Glomerular visceral epithelial cell (primary cell): ENCODE data around the gene ELOVL1.
"Not testable (repeated sequence)": the region's sequence is repeated elsewhere in the genome, so short reads cannot be mapped to it uniquely, and the experiment has no call there.

Experiments
- DNase-seq: peaks from one replicate; pipeline ENCODE4 v3.0.0-alpha.2; 2016; ENCODE audit errors: extremely low spot score

Gene ELOVL1

GRCh38 chr1:43381612-43382011 lies 13.8 kb upstream of the ELOVL1 start:
- DNase-seq, result no peak

DNA sequence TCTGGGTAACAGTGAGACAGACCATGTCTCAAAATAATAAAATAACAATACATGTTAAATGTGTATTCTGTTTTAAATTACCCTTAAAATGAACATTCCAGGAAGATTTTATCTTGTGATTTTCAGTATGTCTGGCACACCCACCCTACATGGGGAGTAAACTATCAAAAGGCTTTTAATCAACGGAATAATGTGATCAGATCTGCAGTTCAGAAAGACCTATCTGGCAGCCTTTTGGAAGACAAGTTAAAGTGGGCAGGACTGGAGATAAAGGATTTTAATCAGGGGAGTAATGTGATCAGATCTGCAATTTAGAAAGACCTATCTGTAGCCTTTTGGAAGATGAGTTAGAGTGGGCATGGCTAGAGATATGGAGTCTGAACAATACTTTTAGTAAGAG lies 11.7 kb upstream of the ELOVL1 start:
- no peak for DNase-seq

DNA sequence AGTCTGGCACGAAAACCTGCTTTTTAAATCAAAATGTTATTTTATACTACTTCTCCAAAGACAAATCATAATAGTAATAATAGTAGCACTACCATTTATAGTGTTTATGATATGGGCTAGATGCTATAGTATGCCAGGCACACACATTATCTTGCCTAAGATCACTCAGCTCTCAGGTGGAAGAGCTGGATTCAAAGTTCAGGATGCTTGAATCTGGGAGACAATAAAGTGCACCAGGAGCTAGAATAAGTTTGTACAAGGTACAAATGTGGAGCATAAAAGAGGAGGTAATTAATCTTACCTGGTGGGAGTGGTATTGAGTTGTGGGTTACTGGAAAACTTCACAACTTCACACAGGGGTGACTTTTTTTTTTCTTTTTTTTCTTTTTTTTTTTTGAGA lies 10.0 kb upstream of the ELOVL1 start:
- no peak for DNase-seq

GRCh38 chr1:43376723-43377235 lies 9.0 kb upstream of the ELOVL1 start:
- no peak for DNase-seq

DNA sequence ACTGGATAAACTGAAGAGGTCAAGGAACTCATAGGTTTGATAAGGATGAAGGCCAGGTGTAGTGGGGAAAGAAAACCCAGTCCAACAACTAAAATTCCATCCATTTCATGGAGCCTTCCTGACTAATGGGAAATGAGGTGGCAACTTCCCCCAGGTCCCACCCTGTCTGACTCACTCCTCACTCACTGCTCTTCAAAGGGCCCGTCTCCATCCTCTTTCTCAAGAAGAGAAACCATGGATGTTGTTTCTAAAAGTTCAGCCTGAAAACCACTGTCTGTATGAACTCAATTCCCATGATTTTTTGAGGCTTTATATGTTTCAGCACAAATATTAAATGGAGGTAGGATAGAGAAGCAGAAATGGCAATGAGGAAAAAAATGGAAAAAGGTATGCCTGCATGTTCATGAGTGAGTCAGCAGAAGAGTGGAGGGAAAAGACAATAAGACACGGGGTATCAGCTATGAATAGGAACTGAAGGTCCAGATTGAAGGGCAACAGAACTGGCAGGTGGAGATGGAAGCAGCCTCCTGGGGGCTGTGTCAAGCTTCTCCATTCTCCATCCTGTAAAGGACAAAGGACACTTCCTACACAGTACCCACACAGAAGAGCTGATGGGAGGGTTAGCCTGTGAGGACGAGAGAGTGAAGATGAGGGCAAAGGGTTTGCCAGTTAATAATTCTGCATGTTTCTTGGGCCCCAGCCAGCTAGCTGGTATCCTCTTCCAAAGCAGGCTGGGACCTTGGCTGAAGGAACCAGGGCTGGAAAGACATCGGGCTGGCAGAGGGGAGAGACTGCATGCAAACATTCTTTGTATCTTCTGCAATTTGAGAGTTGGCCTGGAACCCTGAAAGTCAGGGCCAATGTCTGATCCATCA lies 5.5 kb upstream of the ELOVL1 start:
- DNase-seq, result peak; percentile 62

GRCh38 chr1:43372172-43372571 lies 4.4 kb upstream of the ELOVL1 start:
- DNase-seq, result no peak

- DNase-seq, result no peak
Observed at GRCh38 chr1:43370564-43370963, 2.8 kb upstream of the ELOVL1 start.

DNA sequence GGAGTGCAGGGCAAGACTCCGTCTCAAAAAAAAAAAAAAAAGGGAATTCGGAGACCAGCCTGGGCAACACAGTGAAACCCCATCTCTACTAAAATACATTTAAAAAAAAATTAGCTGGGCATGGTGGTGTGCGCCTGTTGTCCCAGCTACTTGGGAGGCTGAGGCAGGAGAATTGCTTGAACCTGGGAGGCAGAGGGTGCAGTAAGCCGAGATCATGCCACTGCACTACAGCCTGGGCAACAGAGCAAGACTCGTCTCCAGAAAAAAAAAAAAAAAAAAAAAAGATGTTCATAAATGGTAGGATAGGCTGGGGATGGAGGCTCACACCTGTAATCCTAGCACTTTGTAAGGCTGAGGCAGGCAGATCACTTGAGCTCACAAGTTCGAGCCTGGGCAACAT lies 2.0 kb upstream of the ELOVL1 start:
- not testable (repeated sequence) for DNase-seq

DNA sequence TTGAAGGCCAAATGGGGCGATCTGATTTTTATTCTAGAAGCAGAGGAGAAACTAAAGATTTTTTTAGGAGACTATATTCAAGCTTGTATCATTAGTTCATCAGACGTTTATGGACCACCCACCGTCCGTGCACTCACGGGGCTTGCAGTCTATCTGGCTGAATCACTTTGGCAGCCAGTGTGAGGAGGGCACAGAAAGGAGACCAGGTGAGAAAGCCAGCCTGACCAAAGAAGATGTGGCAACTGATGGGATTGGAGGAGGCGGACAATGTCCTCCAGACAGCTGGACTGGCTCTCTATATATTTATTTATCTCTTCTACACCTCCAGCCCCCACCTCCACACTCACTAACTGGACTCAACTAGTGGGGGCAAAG lies 822 bp upstream of the ELOVL1 start:
- DNase-seq, result no peak

DNA sequence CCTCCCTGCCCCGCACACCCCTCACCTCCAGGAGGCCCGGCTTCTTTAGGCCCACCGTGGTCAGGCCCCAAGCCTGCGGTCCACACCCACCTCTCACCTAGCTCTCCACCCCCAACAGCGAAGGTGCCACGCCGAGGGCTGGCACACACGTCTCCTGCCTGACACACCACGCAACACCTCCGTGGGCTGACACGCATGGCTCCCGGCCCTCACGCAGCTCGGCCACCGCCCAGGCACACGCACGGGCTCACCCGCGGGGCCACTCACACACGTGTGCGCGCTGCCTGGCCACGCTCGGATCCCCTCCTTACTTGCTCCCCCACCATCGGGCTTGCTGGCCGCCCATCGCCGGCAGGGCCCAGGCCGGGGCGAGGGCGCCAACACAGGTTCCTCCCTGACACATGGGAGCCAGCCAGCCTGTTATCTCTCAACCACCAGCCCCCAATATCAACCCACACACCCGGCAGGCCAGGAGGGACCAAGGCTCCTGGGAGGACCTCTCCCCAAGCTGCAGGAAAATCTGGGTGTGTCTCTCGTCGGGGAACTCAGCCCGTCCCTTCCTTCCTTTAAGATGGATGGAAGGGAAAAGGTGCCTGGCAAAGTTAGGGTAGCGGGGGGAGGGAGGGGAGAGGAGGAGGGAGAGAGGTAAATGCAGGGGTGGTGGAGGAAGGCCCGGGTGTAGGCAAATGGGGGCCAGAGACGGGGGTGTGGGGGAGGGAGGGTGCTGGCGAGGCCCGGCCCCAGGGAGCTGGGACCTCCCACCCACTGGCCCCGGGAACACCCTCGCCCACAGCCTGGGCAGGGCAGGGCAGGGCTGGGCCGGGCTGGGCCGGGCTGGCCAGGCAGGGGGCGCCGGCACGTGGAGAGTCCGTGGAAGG lies 546 bp downstream of the ELOVL1 start:
- DNase-seq, result no peak

DNA sequence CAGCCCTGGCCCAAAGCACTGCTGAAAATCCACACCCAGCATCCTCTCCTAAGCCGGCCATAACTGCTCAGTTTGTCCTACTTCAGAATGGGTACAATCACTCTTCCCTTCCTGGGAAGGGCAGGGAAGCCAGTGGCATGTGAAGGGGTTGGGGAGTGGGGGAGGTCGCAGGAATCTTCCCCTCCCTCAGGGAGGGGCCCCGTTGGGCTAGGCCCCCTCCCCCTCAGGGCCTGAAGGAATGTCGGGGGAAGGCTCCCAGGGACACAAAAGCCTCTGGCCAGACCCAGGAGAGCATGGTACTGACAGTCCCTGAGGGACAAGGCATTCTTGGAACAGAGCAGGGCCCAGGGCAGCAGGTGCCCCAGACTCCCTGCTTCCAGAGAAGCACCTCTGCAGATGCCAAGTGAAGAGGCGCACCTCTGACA lies 1.2 kb downstream of the ELOVL1 start:
- DNase-seq, result peak; percentile 24

GRCh38 chr1:43366179-43366578 lies 1.6 kb downstream of the ELOVL1 start:
- no peak for DNase-seq

GRCh38 chr1:43365678-43366077 lies 2.1 kb downstream of the ELOVL1 start:
- no peak for DNase-seq

DNA sequence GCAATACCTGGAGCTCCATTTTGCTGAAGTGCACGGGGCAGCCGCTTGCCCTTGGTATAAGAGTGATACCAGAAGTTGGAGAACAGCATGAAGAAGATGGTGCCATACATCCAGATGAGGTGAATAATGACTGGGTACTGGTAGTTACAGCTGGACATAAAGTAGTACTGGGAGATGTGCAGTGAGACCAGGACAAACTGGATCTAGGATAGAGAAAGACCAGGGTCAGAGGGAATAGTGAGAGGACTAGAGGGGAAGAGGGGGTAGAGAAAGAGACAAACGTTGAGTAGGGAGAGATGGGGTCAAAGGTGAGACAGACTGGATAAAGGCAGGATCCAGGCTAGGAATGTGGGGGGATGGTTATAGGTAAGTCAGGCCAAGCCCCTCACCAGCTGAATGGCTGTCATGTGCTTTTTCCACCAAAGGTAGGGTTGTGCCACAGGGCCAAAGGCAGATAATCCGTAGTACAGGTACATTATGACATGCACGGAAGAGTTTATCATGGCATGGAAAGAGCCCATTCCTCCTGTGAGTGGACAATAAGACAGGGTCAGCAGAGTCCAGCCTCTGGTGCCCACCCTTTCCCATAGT lies 3.8 kb downstream of the ELOVL1 start:
- no peak for DNase-seq

- no peak for DNase-seq
Observed at GRCh38 chr1:43363283-43363934, 4.4 kb downstream of the ELOVL1 start.

DNA sequence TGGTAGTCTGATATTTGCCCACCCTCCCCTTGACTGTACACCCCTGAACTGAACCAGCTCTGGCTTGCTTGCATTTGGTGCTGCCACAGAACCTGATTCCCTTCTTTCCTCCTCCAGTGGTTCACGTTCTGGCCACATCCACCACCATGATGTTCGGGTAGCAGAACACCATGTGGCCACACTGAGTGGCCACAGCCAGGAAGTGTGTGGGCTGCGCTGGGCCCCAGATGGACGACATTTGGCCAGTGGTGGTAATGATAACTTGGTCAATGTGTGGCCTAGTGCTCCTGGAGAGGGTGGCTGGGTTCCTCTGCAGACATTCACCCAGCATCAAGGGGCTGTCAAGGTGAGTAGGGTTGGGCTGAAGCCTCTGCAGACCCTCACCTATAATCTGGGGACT lies 7.2 kb downstream of the ELOVL1 start:
- no peak for DNase-seq

GRCh38 chr1:43359696-43360095 lies 8.1 kb downstream of the ELOVL1 start:
- peak; percentile 62 for DNase-seq

DNA sequence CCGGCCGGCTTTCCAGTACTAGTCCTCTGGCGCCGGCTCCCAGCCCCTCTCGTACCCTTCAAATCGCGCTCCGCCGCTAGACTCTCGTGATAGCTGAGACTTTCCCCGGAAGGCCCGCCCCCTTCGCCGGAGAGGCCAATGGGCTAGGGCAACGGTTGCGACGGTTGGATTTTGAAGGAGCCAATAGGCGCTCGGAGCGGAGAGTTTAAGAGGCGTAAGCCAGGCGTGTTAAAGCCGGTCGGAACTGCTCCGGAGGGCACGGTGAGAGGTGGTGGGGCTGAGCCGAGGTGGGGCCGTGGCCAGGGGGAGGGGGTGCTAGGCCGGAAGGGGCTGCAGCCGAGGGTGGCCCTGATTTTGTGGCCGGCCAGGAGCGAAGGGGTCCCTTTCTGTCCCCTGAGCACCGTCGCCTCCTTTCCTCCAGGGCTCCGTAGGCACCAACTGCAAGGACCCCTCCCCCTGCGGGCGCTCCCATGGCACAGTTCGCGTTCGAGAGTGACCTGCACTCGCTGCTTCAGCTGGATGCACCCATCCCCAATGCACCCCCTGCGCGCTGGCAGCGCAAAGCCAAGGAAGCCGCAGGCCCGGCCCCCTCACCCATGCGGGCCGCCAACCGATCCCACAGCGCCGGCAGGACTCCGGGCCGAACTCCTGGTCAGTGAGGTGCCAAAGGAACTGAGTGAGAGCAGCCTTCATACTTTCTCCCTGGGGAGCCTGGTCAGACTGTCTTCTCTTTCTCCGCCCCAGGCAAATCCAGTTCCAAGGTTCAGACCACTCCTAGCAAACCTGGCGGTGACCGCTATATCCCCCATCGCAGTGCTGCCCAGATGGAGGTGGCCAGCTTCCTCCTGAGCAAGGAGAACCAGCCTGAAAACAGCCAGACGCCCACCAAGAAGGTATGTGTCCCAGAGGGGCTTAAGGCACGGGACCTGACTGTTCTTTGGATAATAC lies 8.8 kb downstream of the ELOVL1 start, which contains the start of gene CDC20:
Gene CDC20, plus strand, starts transcription at position 236 of the 948 bp plus-strand sequence. Its CDS starts 235 bp downstream, at position 471.
- DNase-seq, result peak; percentile 98

DNA sequence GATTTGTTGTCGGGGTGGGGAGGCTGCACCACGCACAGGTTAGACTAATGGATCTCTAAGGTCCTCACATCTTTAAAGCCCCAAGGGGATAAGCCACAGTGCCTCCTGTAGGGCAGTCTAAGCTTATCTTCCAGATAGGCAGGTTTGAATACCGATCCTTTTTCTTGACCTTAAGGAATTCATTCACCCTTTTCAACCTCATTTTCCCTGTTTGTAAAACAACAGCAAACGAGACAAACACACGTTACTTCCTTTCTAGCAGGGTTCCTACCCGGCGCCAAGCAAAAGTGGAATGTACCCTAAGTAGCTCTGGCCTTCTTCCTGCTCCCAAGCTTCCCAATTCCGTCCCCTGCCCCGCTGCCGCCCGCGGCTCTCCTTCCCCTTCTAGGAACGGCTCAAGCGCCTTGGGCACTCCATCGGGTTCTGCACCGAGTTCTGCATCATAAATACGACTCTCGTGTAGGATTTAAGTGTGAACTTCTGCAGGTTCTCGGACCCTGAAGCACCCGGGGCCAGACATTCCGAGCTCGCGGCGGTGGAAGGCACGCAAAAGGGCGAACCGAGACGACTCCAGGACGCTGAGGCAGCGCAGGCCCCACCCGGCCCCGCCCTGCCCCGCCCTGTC lies 9.6 kb downstream of the ELOVL1 start:
- DNase-seq, result peak; percentile 38

GRCh38 chr1:43357251-43357650 lies 10.6 kb downstream of the ELOVL1 start:
- DNase-seq, result no peak
